Endothelial cell of umbilical vein (primary cell): ENCODE results near the gene MMP8.

ENCODE experiments used
- MYC ChIP-seq: IDR thresholded peaks from one replicate; pipeline ENCODE4 v1.6.1; 2011; ENCODE audit warnings: mild to moderate bottlenecking, low read depth, low read length
- POLR2A ChIP-seq: IDR thresholded peaks from 2 replicates; pipeline ENCODE4 v1.6.1; 2012; ENCODE audit warnings: low read depth, mild to moderate bottlenecking, control low read depth, low read length
- POLR2AphosphoS5 ChIP-seq: IDR thresholded peaks from 2 replicates; pipeline ENCODE4 v1.6.1; 2012; ENCODE audit warnings: low read depth, mild to moderate bottlenecking, control low read depth, low read length, moderate library complexity; ENCODE audit not compliant: insufficient read depth

GRCh38 chr11:102771351-102771750 is 46.6 kb upstream of the MMP8 start:
- TF ChIP-seq POLR2A (no peak), POLR2AphosphoS5 (no peak), MYC (no peak)
